Subcutaneous adipose tissue (tissue), 4 donors: ENCODE data around the gene DLG2. TPM values are rescaled to one million over a fixed set of nuclear protein-coding genes. Genes with fewer than 3 reads are reported as not detected.

ENCODE experiments used
- CTCF ChIP-seq: fragments of 450-650 bp; IDR thresholded peaks from one replicate; pipeline ENCODE4 v1.5.1; 2016; ENCODE audit warnings: low read depth, mild to moderate bottlenecking, control low read depth, antibody characterized with exemption, moderate library complexity
- total RNA-seq, 4 donors: library from RNA; depleted of rRNA; stranded (reverse); fragments of >200 nt; gene quantifications; one replicate each; pipeline ENCODE4 v1.1.0, GENCODE V29; 2016

DLG2 gene
- total RNA-seq, 4 donors from 2014 or later = 3.6 to 7.0 (median 6.1) TPM

DNA sequence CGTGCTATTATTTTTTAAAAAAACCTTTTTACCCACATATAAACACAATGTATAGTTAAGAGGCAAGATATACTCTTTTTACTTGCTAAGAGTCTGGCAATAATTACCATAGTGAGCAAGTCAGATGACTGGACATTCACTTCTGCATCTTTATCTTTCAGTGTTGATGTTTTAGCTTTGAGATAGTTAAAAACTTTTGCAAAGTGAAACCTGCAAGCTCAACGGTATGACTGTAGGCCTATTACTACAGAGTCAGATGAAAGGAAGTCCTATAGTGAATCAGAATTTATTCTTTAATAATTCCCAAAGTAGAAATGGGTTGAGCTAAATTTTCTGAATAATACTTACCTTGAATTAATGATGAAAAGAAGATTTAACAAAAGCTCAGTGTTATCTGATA is 2104.2 kb downstream of the DLG2 start:
- no peak for TF ChIP-seq CTCF

GRCh38 chr11:83521647-83522596 is 2105.2 kb downstream of the DLG2 start:
- no peak for TF ChIP-seq CTCF

- no peak for TF ChIP-seq CTCF
These were observed 2106.3 kb downstream of the DLG2 start for GRCh38 chr11:83520849-83521248.

DNA sequence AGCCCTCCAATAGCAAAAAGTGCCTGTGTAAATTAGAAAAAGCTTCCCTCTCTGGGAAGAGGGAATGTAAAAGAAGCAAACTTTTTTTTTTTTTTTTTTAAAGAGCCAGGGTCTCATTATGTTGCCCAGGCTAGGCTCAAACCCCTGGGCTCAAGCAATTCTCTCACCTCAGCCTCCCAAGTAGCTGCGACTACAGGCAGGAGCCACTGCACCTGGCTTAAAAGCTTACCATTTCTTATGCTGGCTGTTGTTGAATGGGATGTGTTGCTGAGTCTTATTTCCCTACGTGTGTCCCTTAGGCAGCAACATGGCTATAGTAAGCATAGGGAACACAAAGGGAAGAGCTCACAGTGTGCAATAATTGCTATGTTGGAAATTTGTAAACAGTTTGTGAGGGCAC is 2115.5 kb downstream of the DLG2 start:
- no peak for TF ChIP-seq CTCF

DNA sequence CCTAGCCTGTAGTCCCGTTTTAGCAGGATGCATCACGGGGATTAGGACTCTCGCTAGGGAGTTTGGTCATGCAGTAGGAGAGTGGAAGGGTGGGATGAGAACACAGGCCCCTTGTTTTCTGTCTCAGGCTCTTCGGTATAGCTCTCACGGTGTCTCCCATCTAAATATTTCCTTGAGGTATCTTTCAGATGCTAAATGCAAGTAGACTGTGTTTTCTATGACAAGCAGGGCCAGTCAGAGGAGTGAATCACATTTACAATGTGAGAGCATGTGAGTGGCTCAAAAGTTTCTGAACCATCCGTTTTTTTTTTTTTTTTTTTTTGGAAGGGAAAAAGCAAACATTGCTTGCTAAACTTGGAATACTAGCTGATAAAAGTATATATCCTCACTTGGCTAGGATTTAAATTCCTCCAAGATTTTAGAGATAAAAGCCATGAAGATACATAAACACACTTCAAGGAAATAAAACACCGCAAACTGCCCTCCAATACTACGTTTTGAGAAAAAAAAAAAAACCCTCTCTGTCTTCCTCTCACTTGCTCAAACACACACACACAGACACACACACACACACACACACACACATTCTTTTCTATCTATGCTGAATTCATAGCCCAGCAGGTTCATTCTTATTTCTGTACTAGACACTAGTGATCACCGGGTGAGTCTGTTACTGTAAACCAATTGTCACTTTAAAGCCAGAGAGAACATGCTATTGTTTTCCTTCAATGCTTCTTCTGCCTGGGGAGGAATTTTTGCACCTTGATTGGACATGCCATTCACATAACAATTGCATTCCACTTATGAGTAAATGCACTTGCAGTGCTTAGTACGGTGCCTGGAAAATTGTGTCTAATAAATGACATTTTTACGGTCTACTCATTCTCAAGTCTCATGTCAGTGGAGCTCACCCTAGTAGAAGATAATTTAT is 2116.3 kb downstream of the DLG2 start:
- no peak for TF ChIP-seq CTCF

GRCh38 chr11:83508804-83509203 is 2118.3 kb downstream of the DLG2 start:
- no peak for TF ChIP-seq CTCF

GRCh38 chr11:83502041-83502440 is 2125.1 kb downstream of the DLG2 start:
- no peak for TF ChIP-seq CTCF
